HG02571 (cell line): Measurements from ENCODE around the gene NCOR1.

Experiments
- ATAC-seq: cut with Tn5 transposase; IDR thresholded peaks from one replicate; pipeline ENCODE4 v1.9.1; 2021; ENCODE audit warnings: mild to moderate bottlenecking, moderate library complexity; ENCODE audit not compliant: unreplicated experiment

NCOR1 gene

GRCh38 chr17:15981646-15982580 is 233.4 kb downstream of the NCOR1 start:
- no peak for ATAC-seq

GRCh38 chr17:15981208-15981607 is 234.1 kb downstream of the NCOR1 start:
- no peak for ATAC-seq
